HFFc6 (cell line): ENCODE results near the gene ATP5F1D. TPM values are rescaled to one million over a fixed set of nuclear protein-coding genes. Genes with fewer than 3 reads are reported as not detected.

Experiments
- DNase-seq: peaks from one replicate; pipeline ENCODE4 v3.0.0-alpha.2; 2018
- H3K27ac Mint-ChIP-seq: 2 replicates; pipeline ENCODE4 v1.8.0; 2020; ENCODE audit warnings: mild to moderate bottlenecking, mixed read lengths
- H3K27me3 Mint-ChIP-seq: 2 replicates; pipeline ENCODE4 v1.8.0; 2021; ENCODE audit warnings: mild to moderate bottlenecking, moderate library complexity, mixed read lengths; ENCODE audit not compliant: insufficient read depth
- H3K36me3 Mint-ChIP-seq: 2 replicates; pipeline ENCODE4 v1.8.0; 2021; ENCODE audit warnings: low read depth, mixed read lengths
- H3K4me1 Mint-ChIP-seq: 2 replicates; pipeline ENCODE4 v1.8.0; 2020; ENCODE audit warnings: low read depth, mixed read lengths
- H3K4me3 Mint-ChIP-seq: 2 replicates; pipeline ENCODE4 v1.8.0; 2020; ENCODE audit warnings: mild to moderate bottlenecking, moderate library complexity, mixed read lengths
- H3K9me3 Mint-ChIP-seq: 2 replicates; pipeline ENCODE4 v1.8.0; 2020; ENCODE audit warnings: mild to moderate bottlenecking, mixed read lengths
- total RNA-seq, 6 experiments: library from RNA; stranded (reverse); fragmentation: NEBNext Ultra II Directional; extraction: Animal tissue kit (Norgen Biotek cat#: 25700); gene quantifications; 2 replicates in 1 of 6; 3 replicates in 5 of 6; pipeline ENCODE4 v1.2.3, GENCODE V29; 2021
- TF ChIP-seq, protein P1 (sequence below): fragments of 200-600 bp; sonication (generic); IDR thresholded peaks from 2 replicates; pipeline ENCODE4 v1.5.0; 2021; ENCODE audit warnings: antibody characterized with exemption, mild to moderate bottlenecking

ATP5F1D gene
- total RNA-seq, 6 experiments from 2014 or later, result 190 to 243 (median 217) TPM

DNA sequence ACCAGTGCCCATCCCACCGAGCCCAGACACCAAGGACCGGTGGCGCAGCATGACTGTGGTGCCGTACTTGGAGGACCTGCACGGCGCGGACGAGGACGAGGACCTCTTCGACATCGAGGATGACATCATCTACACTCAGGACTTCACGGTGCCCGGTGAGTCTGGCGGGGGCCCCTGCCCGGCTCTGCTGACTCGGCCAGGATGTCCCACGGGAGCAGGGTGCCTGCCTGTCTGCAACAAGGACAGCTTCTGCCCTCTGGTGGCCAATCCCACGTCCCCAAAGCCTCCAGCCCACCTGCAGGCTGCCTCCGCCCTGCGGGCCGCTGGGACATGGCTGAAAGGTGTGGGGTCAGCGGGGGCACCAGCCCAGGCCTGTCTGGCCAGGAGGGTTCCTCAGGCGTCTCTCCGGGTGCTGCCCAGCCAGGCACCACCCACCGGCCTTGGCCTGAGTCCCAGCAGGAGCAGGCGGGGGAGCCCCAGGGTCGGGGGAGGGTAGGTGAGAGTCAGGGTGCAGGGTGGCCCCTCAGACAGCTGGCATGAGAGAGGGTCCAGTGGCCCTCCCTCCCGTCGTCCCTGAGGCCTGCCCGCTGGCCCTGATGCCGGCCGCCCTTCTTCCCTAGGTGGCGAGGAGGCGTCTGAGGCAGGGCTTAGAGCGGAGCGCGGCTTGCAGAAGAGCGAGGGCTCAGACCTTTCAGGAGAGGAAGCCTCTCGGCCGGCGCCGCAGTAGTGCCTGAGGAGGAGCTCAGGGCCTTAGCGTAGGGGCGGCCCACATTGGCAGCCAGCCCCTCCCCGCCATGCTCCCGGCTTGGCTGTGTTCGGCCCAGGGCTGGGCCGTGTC is 18.3 kb upstream of the ATP5F1D start:
- Mint-ChIP-seq H3K4me1 (no peaks in the 10 kb centered on the region), H3K9me3 (no peaks in the 10 kb centered on the region), H3K36me3 (no peaks in the 10 kb centered on the region), H3K27ac (no peak overlapping the region), H3K4me3 (no peak overlapping the region), H3K27me3 (peaks cover 4% of the 10 kb centered on the region)
- TF ChIP-seq, protein P1, sequence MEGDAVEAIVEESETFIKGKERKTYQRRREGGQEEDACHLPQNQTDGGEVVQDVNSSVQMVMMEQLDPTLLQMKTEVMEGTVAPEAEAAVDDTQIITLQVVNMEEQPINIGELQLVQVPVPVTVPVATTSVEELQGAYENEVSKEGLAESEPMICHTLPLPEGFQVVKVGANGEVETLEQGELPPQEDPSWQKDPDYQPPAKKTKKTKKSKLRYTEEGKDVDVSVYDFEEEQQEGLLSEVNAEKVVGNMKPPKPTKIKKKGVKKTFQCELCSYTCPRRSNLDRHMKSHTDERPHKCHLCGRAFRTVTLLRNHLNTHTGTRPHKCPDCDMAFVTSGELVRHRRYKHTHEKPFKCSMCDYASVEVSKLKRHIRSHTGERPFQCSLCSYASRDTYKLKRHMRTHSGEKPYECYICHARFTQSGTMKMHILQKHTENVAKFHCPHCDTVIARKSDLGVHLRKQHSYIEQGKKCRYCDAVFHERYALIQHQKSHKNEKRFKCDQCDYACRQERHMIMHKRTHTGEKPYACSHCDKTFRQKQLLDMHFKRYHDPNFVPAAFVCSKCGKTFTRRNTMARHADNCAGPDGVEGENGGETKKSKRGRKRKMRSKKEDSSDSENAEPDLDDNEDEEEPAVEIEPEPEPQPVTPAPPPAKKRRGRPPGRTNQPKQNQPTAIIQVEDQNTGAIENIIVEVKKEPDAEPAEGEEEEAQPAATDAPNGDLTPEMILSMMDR, result peak; percentile 78
- DNase-seq, result no peak

DNA sequence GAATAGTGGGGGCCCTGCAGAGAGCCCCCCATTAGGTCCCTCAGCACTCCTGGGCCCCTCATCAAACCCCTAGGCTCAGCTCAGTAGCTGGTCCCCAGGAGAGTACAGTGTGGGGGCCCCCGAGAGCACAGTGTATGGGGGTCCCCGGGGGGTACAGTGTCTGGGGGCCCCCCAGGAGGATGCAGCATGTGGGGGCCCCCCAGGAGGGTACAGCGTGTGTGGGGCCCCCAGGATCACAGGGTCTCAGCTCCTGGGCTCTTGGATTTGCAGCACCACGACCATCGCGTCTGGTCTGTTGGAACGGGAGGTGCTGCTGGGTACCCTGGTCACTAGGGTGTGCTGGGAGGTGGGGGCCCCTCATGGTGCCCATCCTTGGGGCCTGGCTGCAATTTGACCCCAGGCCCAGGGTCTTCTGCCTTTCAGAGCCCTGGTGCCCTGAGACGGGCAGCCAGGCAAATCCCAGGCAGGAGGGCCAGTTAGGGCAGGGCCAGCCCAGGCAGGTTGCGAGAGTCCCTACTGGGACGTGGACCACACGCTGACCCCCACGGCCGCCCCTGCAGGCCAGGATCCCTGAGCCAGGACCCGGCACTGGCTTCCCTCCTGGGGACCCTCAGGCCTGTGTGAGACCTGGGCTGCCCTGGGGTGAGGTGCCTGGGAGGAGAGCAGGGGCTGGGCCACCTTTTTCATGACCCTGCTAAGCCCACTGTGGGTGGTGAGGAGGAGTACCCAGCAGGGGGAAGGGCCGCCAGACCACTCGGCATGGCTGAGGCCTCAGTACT is 17.3 kb upstream of the ATP5F1D start:
- no peaks in the 10 kb centered on the region for H3K36me3 Mint-ChIP-seq
- no peak overlapping the region for H3K27ac Mint-ChIP-seq
- H3K4me3 Mint-ChIP-seq, result no peak overlapping the region
- no peaks in the 10 kb centered on the region for H3K9me3 Mint-ChIP-seq
- no peaks in the 10 kb centered on the region for H3K4me1 Mint-ChIP-seq
- no peak for DNase-seq
- TF ChIP-seq, protein P1, result no peak
- peaks cover 5% of the 10 kb centered on the region for H3K27me3 Mint-ChIP-seq

DNA sequence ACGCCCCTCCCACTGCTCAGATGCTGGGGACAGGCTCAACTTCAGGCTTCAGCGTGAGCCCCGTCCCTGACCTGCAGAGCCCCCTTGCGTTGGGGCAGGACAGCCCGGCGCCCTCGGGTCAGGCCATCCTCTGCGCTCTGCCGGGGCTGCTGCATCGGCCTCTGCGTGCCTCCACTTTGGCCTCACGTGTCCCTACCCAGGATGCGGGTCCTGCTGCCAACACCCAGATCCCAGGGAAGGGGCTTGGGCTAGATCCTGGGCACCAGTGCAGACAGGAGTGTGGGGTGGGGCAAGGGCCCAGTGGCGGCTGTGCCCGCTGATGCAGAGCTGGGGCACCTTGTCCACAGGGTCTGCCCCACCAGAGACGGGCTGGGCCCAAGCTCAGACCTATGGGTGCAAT is 16.7 kb upstream of the ATP5F1D start:
- H3K27me3 Mint-ChIP-seq, result peaks cover 3% of the 10 kb centered on the region
- TF ChIP-seq, protein P1, result no peak
- H3K9me3 Mint-ChIP-seq, result no peaks in the 10 kb centered on the region

DNA sequence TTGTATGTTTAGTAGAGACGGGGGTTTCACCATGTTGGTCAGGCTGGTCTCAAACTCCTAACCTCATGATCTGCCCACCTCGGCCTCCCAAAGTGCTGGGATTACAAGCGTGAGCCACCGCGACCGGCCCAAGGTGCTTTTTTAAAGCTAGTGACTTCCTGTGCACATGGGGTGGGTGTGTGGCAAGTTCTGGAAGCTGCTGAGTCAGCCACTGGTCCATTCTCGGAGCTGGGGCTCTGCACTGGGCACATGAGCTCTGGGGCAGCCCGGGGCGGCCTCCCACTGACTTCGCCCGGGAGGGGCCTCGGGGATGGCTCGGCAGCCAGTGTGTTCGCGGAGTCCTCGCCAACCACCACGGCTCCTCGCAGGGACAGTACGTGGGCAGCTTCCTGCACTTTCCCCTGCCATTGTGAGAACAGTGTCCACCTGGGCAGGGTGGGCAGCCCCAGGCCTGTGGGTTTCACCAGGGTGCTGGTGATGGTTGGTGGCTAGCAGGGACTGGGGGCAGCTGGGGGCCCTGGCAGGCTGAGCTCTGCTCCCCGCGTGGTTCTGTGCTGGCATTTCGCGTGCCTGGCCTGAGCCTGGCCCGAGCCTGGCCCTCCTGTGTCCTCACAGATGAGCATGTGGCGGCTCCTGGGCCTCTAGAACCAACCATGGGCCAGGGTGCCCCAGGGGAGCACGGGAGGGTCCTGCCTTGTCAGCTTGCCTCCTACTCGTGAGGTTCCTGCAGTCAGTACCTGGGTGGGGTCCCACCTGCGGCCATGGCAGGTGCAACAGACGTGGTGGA is 15.9 kb upstream of the ATP5F1D start:
- TF ChIP-seq, protein P1, result no peak
- no peak overlapping the region for H3K27ac Mint-ChIP-seq
- H3K4me3 Mint-ChIP-seq, result no peak overlapping the region
- DNase-seq, result no peak
- no peaks in the 10 kb centered on the region for H3K4me1 Mint-ChIP-seq
- H3K9me3 Mint-ChIP-seq, result no peaks in the 10 kb centered on the region
- peaks cover 3% of the 10 kb centered on the region for H3K27me3 Mint-ChIP-seq
- no peaks in the 10 kb centered on the region for H3K36me3 Mint-ChIP-seq

More for the DNA sequence above, 16.7 kb upstream of the ATP5F1D start:
- H3K4me1 Mint-ChIP-seq, result no peaks in the 10 kb centered on the region
- H3K27ac Mint-ChIP-seq, result no peak overlapping the region
- H3K36me3 Mint-ChIP-seq, result no peaks in the 10 kb centered on the region
- H3K4me3 Mint-ChIP-seq, result no peak overlapping the region
- DNase-seq, result no peak

DNA sequence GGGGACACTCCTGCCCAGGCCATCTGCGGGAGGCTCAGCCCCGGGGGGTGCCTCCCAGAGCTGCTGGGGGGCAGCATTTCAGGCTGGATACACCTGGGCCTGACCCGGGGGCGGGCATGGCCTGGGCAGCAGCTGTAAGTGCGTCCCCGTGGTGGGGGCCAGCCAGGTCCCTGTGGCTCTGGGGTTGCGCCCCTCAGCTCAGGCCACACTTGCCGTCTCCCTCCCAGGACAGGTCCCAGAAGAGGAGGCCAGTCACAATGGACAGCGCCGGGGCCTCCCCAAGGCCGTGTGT is 15.4 kb upstream of the ATP5F1D start:
- no peak overlapping the region for H3K4me3 Mint-ChIP-seq
- H3K36me3 Mint-ChIP-seq, result no peaks in the 10 kb centered on the region
- no peak overlapping the region for H3K27ac Mint-ChIP-seq
- no peak for DNase-seq
- TF ChIP-seq, protein P1, result no peak
- H3K4me1 Mint-ChIP-seq, result no peaks in the 10 kb centered on the region
- peaks cover 3% of the 10 kb centered on the region for H3K27me3 Mint-ChIP-seq
- H3K9me3 Mint-ChIP-seq, result no peaks in the 10 kb centered on the region
